ENCODE results near the gene SDR42E2.

DNA sequence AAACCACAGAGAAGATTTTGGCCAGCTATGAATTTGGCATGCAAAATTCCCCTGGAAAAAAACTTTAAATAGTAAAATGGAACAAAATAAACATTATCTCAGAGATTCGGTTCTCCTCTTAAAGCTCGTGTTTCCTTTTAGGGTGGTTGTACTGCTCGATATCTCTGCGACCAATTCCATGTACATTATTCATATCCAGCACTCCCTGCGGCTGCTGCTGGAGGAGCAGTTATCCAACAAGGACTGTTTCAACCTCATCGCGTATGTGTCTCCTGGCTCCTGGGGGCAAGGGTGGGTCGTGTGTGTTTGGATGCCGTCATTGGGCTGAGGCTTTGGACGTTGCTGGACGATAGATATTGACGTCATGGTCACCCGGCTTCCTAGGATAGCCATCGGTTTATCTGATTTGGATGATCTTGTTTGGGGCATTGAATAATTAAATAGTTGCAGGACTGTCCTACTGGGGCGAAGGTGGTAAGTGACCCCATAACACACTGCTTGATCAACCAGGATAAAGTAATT is 36.2 kb upstream of the SDR42E2 start:
- TF ChIP-seq, protein P1, sequence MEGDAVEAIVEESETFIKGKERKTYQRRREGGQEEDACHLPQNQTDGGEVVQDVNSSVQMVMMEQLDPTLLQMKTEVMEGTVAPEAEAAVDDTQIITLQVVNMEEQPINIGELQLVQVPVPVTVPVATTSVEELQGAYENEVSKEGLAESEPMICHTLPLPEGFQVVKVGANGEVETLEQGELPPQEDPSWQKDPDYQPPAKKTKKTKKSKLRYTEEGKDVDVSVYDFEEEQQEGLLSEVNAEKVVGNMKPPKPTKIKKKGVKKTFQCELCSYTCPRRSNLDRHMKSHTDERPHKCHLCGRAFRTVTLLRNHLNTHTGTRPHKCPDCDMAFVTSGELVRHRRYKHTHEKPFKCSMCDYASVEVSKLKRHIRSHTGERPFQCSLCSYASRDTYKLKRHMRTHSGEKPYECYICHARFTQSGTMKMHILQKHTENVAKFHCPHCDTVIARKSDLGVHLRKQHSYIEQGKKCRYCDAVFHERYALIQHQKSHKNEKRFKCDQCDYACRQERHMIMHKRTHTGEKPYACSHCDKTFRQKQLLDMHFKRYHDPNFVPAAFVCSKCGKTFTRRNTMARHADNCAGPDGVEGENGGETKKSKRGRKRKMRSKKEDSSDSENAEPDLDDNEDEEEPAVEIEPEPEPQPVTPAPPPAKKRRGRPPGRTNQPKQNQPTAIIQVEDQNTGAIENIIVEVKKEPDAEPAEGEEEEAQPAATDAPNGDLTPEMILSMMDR (IDR thresholded peaks at IDR 0.05): no peak
- no peak for TF ChIP-seq POLR2A (IDR thresholded peaks at IDR 0.05)
